ENCODE measurements around the gene PDSS2.
"Not testable (repeated sequence)": the region's sequence is repeated elsewhere in the genome, so short reads cannot be mapped to it uniquely, and the experiment has no call there.

The PDSS2 gene

DNA sequence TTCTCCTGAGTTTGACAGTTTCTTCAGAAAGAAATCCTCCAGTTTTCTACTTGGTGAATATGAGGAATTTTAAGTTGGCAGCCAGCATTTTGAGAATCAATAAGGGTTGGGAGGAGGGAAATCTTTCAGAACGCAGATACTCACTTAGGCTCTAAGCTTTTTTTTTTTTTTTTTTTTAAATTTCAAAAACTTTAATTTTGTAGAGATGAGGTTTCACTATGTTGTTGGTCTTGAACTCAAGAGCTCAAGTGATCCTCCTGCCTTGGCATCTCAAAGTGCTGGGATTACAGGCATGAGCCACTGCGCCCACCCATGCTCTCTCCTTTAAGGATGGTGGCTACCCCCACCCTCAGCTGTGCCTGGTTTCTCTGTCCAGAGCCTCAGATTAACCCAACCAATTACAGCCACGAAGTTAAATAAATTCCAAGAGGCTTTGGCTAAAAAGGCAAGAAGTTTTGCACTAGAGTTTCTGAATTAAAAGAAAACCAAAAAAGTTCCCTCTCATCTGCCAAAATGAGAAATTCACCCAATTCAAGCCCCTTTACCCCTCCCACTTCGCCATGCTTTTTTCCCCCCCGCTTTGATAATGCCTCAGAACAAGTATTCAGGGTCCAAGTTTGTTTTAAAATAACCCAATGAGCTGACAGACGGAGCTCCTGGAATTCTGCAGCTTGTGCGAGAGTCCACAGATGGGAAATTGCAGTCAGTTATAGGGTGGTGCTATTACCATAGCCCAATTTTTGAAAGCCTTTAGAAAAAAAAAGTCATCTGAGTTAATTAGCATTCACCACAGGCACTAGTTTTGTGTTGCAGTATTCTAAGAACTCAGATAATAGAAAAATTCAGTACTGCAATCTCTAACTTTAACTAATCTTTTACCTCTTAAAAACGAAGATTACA, 249.7 kb downstream of the PDSS2 start:
- WGBS: 78% methylated on average over 7 of the region's 8 CpGs
- Histone ChIP-seq H3K27ac (ENCODE audit: low read depth, low read length) (no peak overlapping the region; the same call in 1 of the 2 replicates), H3K4me1 (ENCODE audit: insufficient read depth, low read length) (peaks cover 21% of the 10 kb centered on the region), H3K9ac (ENCODE audit: low read depth, low read length) (no peak overlapping the region), H3K4me3 (ENCODE audit: low read length) (no peak overlapping the region), H3K36me3 (ENCODE audit: insufficient read depth, low read length) (peaks cover 1% of the 10 kb centered on the region; the same call in 1 of the 2 replicates), H3K27me3 (ENCODE audit: insufficient read depth, low read length) (no peaks in the 10 kb centered on the region), H3K9me3 (ENCODE audit: insufficient read depth, low read depth, low read length) (no peaks in the 10 kb centered on the region)

DNA sequence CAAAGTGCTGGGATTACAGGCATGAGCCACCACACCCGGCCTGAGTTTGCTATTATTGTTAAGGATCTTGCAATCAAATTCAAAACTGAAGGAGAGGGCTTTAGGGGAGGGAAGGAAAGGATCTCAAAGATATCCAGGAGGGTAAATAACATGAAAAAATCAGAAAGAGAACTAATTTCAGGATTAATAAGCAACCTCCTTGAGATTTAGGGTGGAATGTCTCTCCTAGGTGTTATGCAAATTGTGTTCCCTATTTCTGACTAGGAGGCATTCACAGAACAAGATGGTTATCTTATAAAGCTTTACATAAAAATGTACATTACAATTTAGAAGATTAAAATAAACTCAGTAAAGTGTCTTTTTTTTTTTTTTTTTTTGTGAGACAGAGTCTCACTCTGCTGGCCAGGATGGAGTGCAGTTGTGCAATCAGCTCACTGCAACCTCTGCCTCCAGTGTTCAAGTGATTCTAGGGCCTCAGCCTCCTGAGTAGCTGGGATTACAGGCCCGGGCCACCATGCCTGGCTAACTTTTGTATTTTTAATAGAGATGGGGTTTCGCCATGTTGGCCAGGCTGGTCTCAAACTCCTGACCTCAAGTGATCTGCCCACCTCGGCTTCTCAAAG, 252.0 kb downstream of the PDSS2 start:
- Histone ChIP-seq H3K4me3 (ENCODE audit: low read length) (no peak overlapping the region), H3K9ac (ENCODE audit: low read depth, low read length) (no peak overlapping the region), H3K36me3 (ENCODE audit: insufficient read depth, low read length) (peaks cover 5% of the 10 kb centered on the region; the same call in 1 of the 2 replicates), H3K27ac (ENCODE audit: low read depth, low read length) (no peak overlapping the region), H3K27me3 (ENCODE audit: insufficient read depth, low read length) (no peaks in the 10 kb centered on the region), H3K4me1 (ENCODE audit: insufficient read depth, low read length) (peaks cover 24% of the 10 kb centered on the region), H3K9me3 (ENCODE audit: insufficient read depth, low read depth, low read length) (peaks cover 8% of the 10 kb centered on the region; the same call in 1 of the 2 replicates)
- 93% methylated on average over 4 of the region's 4 CpGs for WGBS

DNA sequence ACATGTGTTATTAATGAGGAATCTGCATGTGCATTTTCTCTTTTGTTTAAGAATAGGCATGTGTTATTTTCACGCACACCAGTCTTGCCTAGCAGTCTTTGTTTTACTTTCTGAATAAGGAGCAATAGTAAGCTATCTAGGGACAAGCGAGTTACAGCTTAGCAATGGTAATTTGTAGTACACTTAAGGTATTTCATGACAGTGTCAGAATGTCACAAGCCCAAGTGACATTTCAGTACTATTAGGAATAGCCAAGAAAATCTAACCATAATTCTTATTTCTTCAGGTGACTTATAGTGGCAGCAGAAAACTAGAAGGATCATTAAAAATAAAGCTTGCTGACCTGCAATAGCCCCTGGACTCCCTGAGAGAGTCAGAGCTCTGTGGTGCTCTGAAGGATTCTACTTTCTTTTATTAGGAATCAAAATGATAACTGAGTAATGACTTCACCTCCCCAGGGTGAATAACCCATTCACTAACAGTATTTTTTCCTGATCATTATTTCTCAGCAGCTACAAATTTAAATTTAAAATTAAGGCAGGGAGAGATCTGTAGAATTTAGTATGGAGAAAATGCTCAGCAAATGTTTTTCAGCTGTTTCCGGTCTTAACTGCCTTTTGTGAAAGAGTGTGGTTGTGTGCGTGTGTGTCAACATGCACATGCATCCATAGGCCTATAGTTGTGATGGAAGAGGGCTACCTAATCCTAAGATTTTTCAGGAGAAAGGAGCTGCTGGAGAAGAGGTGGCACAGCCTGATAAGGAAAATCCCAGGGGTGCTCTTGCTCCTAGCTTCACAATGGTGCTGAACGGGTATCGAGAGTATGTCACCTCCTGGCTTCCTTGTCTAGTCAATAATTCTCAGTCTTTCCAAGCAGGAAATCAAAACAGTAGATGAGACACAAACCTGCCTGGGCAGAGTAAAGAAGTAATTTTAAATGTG, 254.0 kb downstream of the PDSS2 start:
- no peak overlapping the region for H3K4me3 ChIP-seq (ENCODE audit: low read length)
- WGBS: 95% methylated on average over 6 of the region's 6 CpGs

DNA sequence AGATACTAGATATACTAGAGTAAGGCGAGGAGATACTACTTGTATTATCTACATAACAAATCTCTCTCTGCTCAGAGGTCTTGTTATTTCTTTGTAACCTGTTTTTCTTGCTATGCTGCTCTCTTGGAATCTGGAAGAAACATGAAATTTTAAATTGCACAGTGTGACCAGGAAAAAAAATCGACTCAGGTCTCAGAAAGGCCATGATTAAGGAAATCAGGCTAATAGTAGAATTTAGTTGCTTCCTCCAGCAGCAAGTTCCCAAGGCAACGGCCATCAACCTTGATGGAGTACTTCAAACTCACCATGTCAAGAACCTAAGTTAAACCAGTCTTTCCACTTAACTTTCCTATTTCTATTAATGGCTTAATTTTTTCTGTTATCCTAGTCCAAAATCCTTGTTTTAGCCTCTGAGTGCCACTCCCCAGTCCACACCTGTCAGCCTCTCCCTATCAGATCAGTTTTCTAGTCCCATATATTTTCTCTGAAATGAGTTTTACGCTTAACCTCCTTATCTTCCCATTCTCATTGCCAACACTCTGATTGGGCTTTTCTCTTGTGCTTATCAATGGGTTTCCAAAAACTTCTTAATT, 256.4 kb downstream of the PDSS2 start:
- WGBS: 72% methylated on average over 3 of the region's 4 CpGs
- Histone ChIP-seq H3K27ac (ENCODE audit: low read depth, low read length) (no peak overlapping the region), H3K27me3 (ENCODE audit: insufficient read depth, low read length) (no peaks in the 10 kb centered on the region)

More for the DNA sequence above, 254.0 kb downstream of the PDSS2 start:
- Histone ChIP-seq H3K9ac (ENCODE audit: low read depth, low read length) (no peak overlapping the region), H3K27me3 (ENCODE audit: insufficient read depth, low read length) (no peaks in the 10 kb centered on the region), H3K4me1 (ENCODE audit: insufficient read depth, low read length) (peaks cover 19% of the 10 kb centered on the region), H3K27ac (ENCODE audit: low read depth, low read length) (no peak overlapping the region), H3K9me3 (ENCODE audit: insufficient read depth, low read depth, low read length) (peaks cover 8% of the 10 kb centered on the region; the same call in 1 of the 2 replicates), H3K36me3 (ENCODE audit: insufficient read depth, low read length) (peaks cover 5% of the 10 kb centered on the region; the same call in 1 of the 2 replicates)

DNA sequence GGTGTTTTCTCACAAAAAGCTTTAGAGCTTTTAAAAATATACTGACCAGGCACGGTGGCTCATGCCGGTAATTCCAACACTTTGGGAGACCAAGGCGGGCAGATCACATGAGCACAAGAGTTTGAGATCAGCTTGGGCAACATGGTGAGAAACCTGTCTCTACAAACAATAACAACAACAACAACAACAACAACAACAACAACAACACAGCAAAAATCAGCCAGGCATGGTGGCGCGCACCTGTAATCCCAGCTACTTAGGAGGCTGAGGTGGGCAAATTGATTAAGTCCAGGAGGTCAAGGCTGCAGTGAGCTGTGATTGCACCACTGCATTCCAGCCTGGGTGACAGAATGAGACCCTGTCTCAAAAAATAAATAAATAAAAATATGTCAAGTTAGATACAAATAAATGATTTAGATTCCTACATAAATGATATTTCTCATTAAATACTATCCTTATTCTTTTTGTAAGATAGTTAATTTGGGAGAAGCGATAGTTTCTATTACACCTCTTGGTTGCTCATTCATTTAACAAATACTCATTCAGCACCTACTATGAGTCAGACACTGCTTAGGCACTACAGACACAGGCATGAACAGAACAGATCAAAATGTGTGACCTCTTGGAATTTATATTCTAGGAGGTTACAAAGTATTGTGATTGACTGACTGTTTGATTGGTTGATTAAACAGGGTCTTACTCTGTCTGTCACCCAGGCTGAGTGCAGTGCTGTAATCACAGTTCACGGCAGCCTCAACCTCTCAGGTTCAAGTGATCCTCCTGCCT, 260.5 kb downstream of the PDSS2 start:
- H3K4me1 ChIP-seq (ENCODE audit: insufficient read depth, low read length): peaks cover 4% of the 10 kb centered on the region; the same call in 1 of the 2 replicates
- H3K4me3 ChIP-seq (ENCODE audit: low read length): no peak overlapping the region
- H3K9me3 ChIP-seq (ENCODE audit: insufficient read depth, low read depth, low read length): 0 out of 2 replicates have a peak, but pooled peaks cover under 1% of the 10 kb centered on the region
- H3K9ac ChIP-seq (ENCODE audit: low read depth, low read length): no peak overlapping the region
- 96% methylated on average over 7 of the region's 7 CpGs for WGBS
- H3K27me3 ChIP-seq (ENCODE audit: insufficient read depth, low read length): no peaks in the 10 kb centered on the region
- H3K27ac ChIP-seq (ENCODE audit: low read depth, low read length): no peak overlapping the region
- no peaks in the 10 kb centered on the region for H3K36me3 ChIP-seq (ENCODE audit: insufficient read depth, low read length)

More for the DNA sequence above, 256.4 kb downstream of the PDSS2 start:
- no peak overlapping the region for H3K4me3 ChIP-seq (ENCODE audit: low read length)
- peaks cover 5% of the 10 kb centered on the region; the same call in 1 of the 2 replicates for H3K36me3 ChIP-seq (ENCODE audit: insufficient read depth, low read length)
- H3K4me1 ChIP-seq (ENCODE audit: insufficient read depth, low read length): peaks cover 4% of the 10 kb centered on the region; the same call in 1 of the 2 replicates
- H3K9me3 ChIP-seq (ENCODE audit: insufficient read depth, low read depth, low read length): peaks cover 8% of the 10 kb centered on the region; the same call in 1 of the 2 replicates
- no peak overlapping the region for H3K9ac ChIP-seq (ENCODE audit: low read depth, low read length)

DNA sequence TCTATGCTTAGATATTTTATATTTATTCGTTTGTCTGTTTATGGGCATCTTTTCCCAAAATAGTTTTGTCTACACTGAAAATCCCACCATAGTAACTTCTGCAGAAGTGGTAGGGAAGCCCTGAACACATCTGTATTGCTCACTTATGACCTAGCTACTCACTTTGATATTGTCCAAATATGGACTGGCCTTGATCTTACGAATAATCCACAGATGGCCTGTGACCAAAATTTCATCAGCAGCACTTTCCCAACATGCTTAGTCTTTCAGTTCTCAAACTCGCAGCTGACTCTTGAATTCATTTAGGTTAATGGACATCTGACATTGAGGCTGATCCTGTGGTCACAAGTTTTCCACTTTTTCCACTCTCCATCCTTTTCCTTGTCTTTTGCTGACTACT, 263.2 kb downstream of the PDSS2 start:
- H3K4me3 ChIP-seq (ENCODE audit: low read length): no peak overlapping the region
- WGBS: 98% methylated on average over 2 of the region's 3 CpGs
- no peaks in the 10 kb centered on the region for H3K36me3 ChIP-seq (ENCODE audit: insufficient read depth, low read length)
- H3K9ac ChIP-seq (ENCODE audit: low read depth, low read length): no peak overlapping the region
- no peak overlapping the region for H3K27ac ChIP-seq (ENCODE audit: low read depth, low read length)
- no peaks in the 10 kb centered on the region for H3K9me3 ChIP-seq (ENCODE audit: insufficient read depth, low read depth, low read length)
- no peaks in the 10 kb centered on the region for H3K27me3 ChIP-seq (ENCODE audit: insufficient read depth, low read length)
- no peaks in the 10 kb centered on the region for H3K4me1 ChIP-seq (ENCODE audit: insufficient read depth, low read length)

DNA sequence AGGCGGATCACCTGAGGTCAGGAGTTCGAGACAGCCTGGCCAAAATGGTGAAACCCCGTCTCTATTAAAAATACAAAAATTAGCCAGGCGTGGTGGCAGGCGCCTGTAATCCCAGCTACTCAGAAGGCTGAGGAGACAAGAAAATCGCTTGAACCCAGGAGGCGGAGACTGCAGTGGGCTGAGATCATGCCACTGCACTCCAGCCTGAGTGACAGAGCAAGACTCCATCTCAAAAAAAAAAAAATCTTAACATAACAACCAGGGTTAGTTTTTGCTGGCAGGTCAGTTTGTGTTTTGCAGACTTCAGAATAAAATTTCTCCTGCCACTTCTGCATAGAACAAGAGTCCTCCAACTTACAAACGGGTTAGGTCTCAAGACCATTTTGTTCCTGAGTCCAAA, 264.6 kb downstream of the PDSS2 start:
- not testable (repeated sequence) for H3K36me3 ChIP-seq (ENCODE audit: insufficient read depth, low read length); H3K4me1 ChIP-seq (ENCODE audit: insufficient read depth, low read length); H3K9ac ChIP-seq (ENCODE audit: low read depth, low read length); H3K4me3 ChIP-seq (ENCODE audit: low read length); H3K27ac ChIP-seq (ENCODE audit: low read depth, low read length); H3K9me3 ChIP-seq (ENCODE audit: insufficient read depth, low read depth, low read length); H3K27me3 ChIP-seq (ENCODE audit: insufficient read depth, low read length)
- WGBS: 93% methylated on average over 7 of the region's 8 CpGs

DNA sequence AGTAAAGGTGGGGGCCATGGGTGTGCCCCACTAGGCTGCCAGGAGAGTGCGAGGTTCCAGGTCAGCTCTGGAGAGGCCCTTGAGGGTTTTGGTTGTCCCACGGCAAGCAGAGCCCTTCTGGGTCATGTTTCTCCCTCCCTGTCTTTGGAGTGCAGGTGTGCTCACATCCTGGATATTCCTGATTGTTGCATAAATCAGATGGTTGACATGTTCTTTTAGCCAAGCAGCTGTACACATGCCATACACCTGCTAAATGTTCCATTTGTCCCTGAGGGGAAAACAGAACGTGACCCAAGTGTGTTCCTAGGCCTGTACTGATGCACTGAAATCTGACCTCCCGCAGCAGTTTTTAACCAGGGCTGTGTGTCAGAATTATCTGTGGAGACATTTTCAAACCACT, 266.5 kb downstream of the PDSS2 start:
- no peaks in the 10 kb centered on the region for H3K36me3 ChIP-seq (ENCODE audit: insufficient read depth, low read length)
- no peak overlapping the region for H3K27ac ChIP-seq (ENCODE audit: low read depth, low read length)
- 96% methylated on average over 4 of the region's 4 CpGs for WGBS
- no peaks in the 10 kb centered on the region for H3K27me3 ChIP-seq (ENCODE audit: insufficient read depth, low read length)
- H3K4me1 ChIP-seq (ENCODE audit: insufficient read depth, low read length): no peaks in the 10 kb centered on the region
- no peak overlapping the region for H3K9ac ChIP-seq (ENCODE audit: low read depth, low read length)
- no peaks in the 10 kb centered on the region for H3K9me3 ChIP-seq (ENCODE audit: insufficient read depth, low read depth, low read length)
- H3K4me3 ChIP-seq (ENCODE audit: low read length): no peak overlapping the region

DNA sequence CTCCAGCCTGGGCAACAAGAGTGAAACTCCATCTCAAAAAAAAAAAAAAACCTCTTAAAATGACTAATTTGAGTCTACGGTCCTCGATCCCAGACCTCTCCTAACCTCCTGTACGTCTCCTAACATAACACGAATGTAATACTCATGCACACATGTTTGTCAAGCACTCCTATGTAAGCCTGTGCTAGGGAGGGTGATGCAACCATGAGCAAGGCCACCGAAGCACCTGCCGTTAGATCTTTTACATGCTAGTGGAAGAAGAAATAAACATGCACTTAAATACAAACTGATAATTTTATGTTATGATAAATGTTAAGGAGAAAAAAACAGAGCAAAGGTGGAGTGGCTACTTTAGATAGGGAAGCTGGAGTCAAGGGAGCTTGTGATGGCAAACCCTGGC, 271.7 kb downstream of the PDSS2 start:
- Histone ChIP-seq H3K4me1 (ENCODE audit: insufficient read depth, low read length) (no peaks in the 10 kb centered on the region), H3K4me3 (ENCODE audit: low read length) (no peak overlapping the region), H3K27me3 (ENCODE audit: insufficient read depth, low read length) (no peaks in the 10 kb centered on the region), H3K9me3 (ENCODE audit: insufficient read depth, low read depth, low read length) (no peaks in the 10 kb centered on the region), H3K9ac (ENCODE audit: low read depth, low read length) (no peak overlapping the region), H3K27ac (ENCODE audit: low read depth, low read length) (no peak overlapping the region), H3K36me3 (ENCODE audit: insufficient read depth, low read length) (no peaks in the 10 kb centered on the region)
- WGBS: 98% methylated on average over 6 of the region's 6 CpGs

DNA sequence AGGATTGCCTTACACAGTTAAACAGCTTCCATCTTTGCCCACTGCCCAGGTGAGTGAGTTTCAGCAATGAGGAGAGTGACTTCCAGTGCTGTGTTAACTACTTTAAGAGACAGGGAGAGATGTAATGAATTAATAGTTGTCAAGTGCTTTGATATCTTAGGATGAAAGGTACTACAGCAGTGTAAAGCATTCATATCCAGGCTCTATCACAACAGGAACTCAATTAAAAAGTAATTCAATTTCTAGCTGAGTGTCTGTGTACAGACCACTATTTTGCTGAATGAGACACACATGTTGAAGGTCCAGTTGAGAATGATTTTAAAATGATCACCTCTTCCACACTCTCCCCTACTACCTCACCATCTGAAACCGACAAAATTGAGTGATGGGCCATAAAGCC, 273.3 kb downstream of the PDSS2 start:
- no peaks in the 10 kb centered on the region for H3K9me3 ChIP-seq (ENCODE audit: insufficient read depth, low read depth, low read length)
- no peaks in the 10 kb centered on the region for H3K4me1 ChIP-seq (ENCODE audit: insufficient read depth, low read length)
- H3K36me3 ChIP-seq (ENCODE audit: insufficient read depth, low read length): no peaks in the 10 kb centered on the region
- no peak overlapping the region for H3K9ac ChIP-seq (ENCODE audit: low read depth, low read length)
- no peak overlapping the region for H3K27ac ChIP-seq (ENCODE audit: low read depth, low read length)
- no peak overlapping the region for H3K4me3 ChIP-seq (ENCODE audit: low read length)
- WGBS: no CpG with 5 or more reads among the region's 1 CpG
- no peaks in the 10 kb centered on the region for H3K27me3 ChIP-seq (ENCODE audit: insufficient read depth, low read length)

Measured in HUES64 (cell line).